Non-pigmented ciliary epithelial cell (primary cell): Measurements from ENCODE around the gene CENPM.
A peak's percentile ranks its signal among the peaks of the same experiment; 100 is the strongest.
"Not testable (repeated sequence)": the region's sequence is repeated elsewhere in the genome, so short reads cannot be mapped to it uniquely, and the experiment has no call there.

ENCODE experiments used
- DNase-seq: peaks from one replicate; pipeline ENCODE4 v3.0.0-alpha.2; 2010; ENCODE audit warnings: low read depth

CENPM gene

DNA sequence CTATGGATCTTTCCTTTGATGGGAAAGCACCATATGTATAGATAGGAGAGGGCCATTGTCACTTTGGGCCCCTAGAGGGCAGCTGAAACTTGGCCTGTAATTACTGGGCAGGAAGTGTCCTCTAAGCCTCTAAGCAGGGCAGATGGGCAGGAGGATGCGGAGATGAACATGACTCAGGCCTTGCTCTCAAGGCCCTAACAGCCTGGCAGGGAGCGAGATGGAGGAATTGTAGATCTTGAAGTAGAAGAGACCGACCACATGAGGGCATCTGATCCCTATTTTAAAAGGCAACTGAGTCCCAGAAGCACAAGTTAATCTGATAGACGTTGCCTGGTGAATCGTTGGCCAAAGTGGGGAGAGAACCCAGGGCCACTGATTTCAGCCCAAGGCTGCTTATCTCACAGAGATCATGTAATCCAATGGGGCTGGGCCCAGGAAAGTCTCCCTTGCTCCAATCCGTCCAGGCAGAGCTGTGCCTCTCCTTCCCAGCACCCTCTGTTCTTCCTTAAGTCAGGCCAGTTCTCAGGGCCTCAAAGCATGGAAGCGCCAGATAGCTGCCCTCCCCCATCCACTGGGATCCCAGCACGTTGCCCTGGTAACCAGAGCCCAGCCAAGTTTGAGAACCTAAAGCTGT, 19.8 kb upstream of the CENPM start:
- peak; percentile 71 for DNase-seq

DNA sequence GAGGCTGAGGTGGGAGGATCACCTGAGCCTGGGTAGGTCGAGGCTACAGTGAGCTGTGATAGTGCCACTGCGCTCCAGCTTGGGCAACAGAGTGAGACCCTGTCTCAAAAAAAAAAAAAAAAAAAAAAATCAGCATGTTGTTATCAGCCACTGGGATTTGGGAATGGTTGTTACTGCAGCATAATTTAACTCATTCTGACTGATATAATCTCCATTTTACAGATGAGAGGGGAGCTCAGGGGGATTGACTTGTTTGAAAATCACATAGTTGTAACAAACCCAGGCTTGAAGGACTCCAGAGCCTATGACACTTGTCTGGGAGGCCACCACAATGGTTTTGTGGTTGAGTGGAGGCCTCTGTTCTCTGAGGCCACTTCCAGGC, 19.3 kb upstream of the CENPM start:
- DNase-seq = no peak

DNA sequence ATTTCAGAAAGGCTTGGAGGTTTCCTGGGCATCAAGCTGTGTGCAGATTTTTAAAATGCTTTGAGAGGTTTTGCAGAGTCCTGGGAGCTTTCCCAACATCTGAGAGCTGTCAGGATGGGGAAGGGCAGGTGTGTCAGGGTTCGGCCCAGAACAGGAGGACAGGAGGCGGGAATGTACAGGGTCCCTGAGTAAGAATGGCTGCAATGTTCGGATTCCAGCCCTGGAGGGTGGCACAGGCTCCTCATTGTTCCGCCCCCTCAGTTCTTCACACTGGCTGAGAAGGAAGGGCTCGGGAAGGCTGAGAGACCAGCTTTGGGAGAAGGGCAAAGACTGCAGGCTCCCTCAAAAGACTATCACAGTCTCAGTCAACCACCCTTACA, 17.1 kb upstream of the CENPM start:
- DNase-seq = no peak

DNA sequence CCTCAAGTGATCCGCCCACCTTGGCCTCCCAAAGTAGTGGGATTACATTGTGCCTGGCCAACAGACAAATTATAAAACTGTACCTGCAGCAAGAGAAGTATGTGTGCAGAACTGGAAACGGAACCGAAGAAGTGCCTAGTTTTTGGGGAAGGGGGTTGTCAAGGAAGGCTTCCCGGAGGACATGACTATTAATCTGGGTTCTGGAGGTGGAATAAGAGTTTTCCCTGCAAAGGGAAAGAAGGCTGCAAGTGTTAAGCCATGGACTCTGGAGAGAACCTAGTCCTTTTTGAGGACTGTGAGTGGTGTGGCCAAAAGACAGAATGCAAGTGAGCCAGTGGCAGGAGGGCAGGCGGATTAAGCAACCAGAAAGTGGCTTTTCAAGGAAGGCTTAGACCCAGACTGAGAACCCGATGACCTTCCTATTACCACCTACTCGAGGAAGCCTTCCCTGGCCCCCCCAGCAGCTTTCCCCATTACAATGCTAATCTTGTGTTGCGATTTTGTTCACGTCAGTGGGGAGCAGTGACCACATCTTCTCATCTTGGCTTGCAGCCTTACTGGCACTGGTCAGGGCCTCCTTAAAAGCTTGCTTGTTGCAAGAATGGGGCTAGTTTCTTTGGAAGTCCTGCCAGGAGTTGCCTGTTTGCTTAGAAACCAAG, 16.6 kb upstream of the CENPM start:
- no peak for DNase-seq

DNA sequence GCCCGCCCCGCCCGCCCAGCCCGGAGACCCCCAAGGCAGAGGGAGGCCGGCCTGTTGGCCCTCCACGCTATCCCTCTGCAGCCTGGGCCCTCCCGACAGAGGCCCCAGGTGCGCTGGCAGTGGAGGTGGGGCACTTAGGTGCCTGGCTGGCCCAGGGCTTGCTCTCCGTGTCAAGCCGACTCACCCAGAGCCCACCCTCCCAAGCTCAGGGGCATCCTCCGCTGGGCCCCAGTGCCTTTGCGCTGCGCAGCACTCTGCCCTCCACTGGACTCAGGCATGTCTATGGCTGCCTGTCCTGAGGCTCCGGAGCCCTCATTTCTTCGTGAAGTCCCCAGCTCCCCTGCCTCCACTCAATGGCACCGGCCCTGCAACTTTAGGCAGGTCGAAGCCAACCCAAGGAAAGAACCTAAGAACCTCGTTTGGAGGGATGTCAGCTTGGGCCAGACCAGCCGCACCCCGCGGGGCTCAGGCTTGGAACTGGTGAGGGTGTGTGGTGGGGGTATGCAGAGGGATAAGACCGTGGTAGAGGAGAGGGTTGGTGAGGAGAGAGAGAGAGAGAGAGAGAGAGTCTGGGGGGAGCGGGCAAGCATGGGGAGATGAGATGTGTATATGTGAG, 11.1 kb upstream of the CENPM start:
- DNase-seq = no peak

DNA sequence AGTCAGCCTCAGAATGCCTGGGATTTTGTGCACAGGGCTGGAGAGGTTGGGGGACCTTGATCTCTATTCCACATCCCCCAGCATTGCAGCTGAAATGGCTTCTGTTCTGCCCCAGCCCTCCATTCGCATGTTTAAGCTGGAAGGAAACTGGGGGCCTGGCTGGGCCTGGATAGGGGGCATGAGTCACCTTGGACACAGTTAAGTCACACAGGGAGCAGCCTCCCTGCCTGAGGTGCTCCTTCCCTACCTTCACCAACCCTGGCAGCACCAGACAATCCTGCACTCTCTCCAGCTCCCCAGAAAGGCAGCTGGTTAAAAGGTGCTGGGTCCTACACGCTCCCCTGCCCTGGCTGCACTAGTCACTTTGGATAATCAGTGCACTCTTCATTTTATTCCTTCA, 5.8 kb upstream of the CENPM start:
- no peak for DNase-seq

DNA sequence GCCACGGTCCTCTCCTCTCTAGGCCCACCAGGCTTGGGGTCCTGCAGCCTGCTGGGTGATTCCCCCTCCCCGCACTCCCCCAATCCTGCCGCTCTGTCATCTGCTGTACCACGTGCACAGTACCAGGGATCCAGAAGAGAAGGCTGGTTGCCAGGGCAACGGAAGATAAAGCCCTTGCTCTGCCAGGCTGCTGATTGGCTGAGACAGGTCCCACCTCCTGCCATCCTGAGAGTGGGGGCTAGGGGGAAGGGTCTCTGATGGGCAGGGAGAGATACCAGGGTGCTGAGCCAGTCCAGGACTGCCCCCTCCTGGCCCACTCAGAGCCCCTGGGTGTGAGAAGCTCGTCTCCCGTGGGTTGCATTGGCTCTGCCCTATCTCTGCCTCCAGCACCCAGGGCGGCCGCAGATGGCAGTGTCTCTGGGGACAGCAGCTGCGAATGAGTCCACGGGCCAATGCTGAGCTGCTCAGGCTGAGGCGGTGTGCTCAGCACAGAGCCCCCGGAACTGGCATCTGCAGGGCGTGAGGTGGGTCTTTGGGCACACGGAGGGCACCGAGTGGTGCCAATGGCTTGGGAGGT, 5.0 kb upstream of the CENPM start, which contains the start of gene SMIM45:
Gene SMIM45 (plus strand): TSS at position 253 of the 577 bp plus-strand sequence.
- DNase-seq = no peak

DNA sequence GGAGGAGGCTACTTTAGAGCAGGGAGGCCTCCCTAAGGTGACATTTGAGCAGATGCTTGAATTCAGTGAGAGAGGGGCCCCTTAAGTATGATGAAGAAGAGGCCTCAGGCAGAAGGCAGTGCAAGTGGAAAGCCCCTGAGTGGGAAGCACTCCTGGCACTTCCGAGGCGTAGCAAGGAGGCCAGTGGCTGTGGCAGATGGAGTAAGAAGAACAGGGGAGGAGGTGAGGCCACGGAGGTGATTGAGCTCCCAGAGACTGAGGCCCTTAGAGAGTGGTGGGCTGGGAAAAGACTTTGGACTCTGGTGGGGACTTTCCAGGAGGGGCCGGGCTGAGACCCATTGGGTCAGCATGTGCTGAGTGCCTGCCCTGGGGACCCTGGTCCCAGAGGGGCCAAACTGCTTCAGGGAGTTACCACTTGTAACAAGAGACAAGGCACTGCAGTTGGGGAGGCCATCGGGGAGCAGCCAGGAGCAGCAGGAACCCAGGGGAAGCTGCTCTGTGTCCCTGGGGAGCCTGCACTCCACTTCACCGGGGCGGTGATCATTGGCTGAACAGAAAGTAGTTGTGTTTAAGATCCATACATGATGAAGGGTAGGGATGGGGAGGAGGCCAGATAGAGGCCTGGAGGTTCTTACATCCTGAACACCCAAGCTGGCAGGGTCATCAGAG, 2.5 kb upstream of the CENPM start:
- no peak for DNase-seq

DNA sequence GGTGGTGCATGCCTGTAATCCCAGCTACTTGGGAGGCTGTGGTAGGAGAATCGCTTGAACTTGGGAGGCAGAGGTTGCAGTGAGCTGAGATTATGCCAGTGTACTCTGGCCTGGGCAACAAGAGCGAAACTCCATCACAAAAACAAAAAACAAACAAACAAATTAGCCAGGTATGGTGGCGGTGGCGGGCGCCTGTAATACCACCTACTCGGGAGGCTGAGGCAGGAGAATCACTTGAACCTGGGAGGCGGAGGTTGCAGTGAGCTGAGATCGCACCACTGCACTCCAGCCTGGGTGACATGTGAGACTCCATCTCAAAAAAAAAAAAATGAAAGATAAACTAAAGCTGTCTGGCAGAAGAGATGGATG, 2.0 kb upstream of the CENPM start:
- DNase-seq = not testable (repeated sequence)

DNA sequence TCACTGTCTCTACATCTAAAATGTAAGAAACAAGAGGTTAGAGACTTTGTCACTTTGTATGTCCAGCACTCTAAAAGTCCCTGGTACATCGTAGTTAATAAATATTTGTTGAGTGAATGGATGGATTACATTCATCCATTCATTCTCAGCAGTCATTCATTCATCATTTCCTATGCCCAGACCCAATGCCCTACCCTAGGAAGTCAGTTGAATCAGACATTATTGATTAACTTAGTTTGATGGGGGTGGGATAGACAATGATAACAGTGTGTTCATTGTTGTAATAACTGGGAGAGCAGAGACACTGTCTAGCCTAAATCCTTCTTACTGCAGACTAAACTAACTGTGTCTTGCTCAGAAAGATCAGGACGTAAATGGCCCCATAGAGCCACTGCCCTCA, 1.2 kb upstream of the CENPM start:
- no peak for DNase-seq

DNA sequence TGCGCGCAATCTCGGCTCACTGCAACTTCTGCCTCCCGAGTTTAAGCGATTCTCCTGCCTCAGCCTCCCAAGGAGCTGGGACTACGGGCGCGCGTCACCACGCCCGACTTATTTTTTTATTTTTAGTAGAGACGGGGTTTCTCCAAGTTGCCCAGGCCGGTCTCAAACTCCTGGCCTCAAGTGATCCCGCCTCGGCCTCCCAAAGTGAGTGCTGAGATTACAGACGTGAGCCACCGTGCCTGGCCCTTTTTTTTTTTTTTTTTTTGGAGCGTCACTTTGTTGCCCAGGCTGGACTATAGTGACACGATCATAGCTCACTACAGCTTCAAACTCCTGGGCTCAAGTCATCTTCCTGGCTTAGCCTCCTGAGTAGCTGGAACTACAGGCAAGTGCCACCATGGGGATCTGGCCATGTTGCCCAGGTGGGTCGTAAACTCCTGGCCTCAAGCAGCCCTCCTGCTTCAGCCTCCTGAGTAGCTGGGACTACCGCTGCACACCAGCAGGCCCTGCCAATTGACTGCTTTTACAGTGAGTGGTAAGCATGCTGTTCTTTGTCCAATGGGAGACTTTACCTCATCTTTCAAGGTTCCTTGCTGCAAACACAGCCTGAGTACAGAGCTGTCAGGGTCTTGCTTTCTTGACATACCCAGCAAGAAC, 600 bp upstream of the CENPM start:
- DNase-seq = no peak

DNA sequence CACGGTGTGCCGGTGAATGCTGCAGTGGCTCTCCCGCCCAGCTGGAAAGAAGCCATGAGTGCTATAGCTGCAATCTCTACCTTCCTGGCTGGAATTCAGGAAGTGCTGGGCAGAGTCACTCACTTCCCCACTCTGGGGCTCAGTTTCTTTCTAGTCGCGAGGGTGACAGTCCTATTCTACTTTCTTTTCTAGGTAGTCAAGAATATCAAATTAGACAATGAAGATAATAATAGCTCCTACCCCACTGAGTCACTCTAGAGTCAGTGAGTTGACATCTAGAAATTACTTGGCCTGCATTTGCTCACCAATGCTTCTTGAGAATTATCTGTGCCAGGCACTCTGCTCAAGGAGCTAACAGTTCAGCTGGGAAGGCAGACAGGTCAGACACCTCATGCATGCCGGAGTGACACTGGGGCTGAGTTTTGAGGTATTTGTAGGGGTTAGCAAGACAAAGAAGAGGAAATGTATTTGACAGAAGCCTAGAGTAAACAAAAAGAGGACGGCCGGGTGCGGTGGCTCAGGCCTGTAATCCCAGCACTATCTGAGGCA, 3.2 kb downstream of the CENPM start:
- DNase-seq = no peak

DNA sequence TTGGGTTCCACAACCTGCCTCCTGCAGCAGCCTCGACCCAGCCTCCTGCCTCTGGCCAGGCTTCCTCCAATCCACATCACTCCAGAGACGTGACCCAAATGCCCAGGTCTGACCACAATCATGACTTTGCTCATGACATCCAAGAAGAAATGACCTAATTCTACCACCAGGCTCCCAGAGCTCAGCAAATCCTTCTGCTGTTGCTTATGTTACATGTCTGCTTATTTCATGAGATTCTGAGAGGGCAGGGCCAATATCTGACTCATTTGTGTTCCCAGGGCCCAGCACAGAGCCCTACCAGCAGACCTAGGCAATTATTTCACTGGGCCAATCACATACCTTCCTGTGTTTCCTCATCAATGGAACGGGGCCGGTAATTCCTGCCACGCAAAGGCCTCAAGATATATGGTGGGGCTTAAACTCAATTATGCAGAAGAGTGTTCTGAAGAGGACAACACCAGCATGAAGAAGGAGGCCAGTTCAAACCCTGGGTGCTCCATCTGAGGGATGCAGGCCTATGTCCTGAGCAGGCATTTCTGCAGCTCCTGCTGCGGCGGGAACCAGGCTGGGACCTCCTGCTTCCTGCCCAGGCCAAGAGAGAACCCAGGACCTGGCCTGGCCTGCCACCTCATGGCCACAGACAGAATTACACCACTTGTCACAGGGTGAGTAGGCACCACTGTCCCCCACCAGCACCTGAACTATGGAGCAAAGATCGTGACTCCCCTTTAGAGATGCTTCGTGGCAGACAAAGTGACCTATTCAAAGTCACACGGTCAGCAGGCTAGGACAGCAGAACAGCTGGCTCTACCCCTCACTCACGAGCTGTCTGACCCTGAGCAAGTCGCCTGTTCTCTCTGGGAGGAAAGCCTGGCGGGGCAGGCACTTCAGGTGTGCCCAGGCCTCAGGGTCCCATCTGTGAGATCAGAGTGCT, 5.9 kb downstream of the CENPM start:
- DNase-seq = peak; percentile 44

DNA sequence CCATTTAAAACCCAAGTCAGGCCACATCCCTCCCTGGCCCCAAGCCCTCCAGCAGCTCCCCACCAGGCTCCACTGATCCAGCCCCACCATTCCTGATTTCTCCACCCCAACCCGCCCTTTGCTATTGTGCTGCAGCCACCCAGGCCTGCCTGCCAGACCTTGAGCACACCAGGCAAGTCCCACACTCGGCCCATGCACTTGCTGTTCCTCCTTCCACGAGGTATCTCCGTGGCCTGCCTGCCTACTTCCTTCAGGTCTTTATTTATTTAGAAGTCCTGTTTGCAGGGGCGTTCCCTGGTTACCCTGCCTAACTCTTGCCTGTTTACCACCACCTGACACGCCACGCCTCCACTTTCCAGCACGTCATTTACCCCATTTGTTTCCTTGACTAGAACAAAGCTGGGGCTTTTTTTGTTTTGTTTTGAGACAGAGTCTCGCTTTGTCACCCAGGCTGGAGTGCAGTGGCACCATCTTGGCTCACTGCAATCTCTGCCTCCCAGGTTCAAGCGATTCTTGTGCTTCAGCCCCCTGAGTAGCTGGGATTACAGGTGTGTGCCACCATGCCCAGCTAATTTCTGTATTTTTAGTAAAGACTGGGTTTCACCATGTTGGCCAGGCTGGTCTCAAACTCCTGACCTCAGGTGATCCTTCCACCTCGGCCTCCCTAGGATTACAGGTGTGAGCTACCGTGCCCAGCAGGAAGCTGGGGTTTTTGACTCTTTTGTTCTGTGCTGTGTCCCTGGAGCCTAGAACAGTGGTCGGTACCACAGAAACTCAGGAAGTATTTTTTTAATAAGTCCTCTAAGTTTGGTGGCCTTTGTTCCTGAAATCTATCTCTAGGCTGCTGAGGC, 6.7 kb downstream of the CENPM start:
- no peak for DNase-seq

DNA sequence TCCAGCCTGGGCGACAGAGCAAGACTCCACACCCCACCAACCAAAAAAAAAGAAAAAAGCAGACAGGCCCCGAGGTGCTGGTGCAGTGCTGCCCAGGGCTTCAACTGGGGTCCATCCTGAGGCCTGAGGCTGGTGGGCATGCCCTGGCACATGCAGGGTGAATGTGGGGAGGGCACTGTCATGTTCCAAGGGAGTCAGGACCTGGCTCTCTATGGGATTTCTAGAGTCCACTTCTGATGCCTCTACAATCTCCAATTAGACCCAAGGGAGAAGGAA, 10.1 kb downstream of the CENPM start:
- no peak for DNase-seq

DNA sequence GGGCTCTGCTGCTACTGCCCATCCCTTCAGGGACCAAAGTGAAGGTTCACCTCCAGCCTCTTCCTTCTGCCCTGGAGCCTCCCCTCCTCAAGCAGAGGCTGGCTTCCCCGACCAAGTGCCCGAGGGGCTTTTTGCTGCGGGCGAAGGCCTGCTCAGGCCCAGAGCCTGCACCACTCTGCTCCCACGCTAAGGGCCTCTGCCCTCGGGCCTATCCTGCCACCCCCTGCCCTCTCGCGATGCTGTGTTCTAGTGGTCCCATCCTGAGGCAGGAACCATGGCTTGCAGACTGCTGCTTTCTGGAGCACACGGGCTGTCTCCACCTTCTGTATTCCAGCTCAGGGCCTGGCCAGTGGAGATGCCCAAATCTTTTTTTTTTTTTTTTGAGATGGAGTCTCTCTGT, 11.4 kb downstream of the CENPM start:
- DNase-seq = no peak

DNA sequence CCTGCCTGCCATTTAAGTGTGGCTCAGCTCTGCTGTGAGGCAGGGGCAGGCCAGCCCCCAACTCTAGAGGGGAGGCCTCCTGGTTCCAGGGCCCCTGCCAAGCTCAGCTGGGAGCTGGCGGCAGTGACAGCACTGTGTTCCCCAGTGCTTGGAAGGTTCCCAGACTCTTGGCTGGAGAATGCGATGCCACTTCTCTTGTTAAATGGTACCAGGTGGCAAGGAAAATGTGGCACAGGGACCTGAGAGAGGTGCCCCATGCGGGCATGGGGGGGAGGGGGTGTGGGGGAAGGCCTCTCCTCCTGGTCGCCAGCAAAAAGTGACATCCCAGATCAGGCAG, 12.0 kb downstream of the CENPM start:
- no peak for DNase-seq

DNA sequence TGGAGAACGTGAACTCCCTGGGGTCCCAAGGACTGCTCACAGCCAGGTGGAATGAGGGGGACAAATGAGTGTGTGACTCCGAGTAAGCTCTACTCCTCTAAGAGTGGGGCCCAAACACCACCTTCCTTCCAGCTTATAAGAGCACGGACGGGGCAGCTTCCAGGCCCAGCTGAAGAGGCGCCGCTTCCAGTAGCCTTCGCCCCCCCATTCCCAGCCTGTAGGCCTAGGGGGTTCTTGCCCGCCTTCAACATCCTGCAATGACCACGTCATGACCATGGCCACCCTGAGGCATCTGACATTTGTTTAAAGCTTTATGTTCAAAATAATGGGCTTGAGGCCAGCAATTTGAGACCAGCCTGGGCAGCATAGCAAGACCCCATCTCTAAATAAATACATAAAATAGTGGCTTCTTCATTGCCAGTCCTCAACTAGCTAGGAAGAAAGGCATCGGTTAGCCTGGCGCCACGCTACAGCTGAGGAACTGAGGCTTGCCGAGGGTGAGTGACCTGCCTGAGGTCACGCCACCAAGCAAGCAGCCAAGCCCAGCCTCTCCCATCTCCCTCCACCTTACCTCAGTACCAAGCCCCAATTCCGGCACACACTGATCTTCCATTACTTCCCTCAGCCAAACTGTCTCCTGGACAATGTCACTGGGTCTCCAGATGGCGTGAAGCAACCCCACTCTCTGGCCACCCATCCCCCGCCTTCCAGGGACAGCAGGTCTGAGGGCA, 12.5 kb downstream of the CENPM start:
- DNase-seq = no peak

DNA sequence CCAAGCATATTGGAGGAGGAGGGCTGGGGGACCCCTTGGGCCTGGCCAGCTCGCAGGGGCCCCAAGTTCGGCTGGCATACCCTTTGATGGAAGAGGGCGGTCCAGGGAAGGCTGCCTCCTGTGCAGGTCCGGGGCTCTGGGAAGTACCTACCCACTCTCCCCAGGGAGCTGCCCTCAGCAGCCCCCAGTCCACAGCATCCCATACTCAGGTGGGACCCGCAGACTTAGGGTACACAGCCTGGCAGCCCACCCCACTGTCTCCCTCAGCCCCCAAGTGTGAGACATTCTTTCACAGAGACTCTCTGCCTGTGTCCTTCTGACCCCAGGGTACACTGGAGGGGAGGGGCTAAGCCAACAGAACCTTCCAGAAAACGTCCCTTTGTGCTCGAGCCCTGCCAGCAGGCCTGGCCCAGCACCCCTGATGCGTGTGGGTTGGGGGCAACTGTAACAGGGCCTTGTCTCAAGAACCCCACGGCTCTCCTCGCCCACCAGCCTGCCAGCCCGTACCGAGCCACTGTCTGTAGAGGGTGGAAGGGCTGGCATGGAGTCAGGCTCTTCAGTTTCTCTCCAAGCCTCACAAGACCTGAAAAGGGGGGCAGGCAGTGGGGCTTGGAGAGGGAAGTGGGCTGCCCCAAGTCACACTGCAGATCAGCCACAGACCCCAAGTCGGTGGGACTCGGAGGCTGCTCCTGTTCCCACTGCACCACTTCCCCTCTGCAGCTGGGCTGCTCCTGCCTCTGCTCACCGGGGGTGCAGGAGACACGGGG, 13.4 kb downstream of the CENPM start:
- DNase-seq = no peak
